GM19328 (cell line): ENCODE measurements around the gene KRTAP12-4.
"Not testable (repeated sequence)": the region's sequence is repeated elsewhere in the genome, so short reads cannot be mapped to it uniquely, and the experiment has no call there.

ENCODE experiments used
- ATAC-seq: cut with Tn5 transposase; IDR thresholded peaks from one replicate; pipeline ENCODE4 v1.9.1; 2021; ENCODE audit warnings: mild to moderate bottlenecking, moderate library complexity; ENCODE audit not compliant: unreplicated experiment

The KRTAP12-4 gene

DNA sequence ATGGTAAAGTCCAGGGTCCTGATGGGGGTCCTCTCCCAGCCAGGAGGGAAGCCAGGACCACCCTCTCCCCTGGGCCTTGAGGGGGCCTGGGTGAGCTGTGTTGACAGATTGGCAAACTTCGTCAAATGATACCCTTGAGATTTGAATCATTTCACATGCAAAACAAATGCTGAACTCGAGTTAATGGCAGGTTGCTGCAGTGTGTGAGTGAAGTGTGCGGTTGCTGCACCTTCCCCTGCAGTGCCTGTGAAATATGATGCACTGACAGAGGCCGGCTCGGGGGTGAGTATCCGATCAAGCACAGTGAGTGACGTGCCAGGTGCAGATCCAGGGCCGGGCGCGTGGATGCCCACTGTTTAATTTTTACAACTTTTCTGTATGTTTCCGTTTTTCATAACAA, 33.2 kb upstream of the KRTAP12-4 start:
- ATAC-seq: no peak

- no peak for ATAC-seq
These were observed 32.5 kb upstream of the KRTAP12-4 start for GRCh38 chr21:44686843-44687561.

GRCh38 chr21:44686000-44686781, 31.7 kb upstream of the KRTAP12-4 start:
- ATAC-seq: no peak

- ATAC-seq: not testable (repeated sequence)
These were observed 30.6 kb upstream of the KRTAP12-4 start for GRCh38 chr21:44685050-44685449.

GRCh38 chr21:44684483-44684882, 30.0 kb upstream of the KRTAP12-4 start:
- ATAC-seq: no peak

DNA sequence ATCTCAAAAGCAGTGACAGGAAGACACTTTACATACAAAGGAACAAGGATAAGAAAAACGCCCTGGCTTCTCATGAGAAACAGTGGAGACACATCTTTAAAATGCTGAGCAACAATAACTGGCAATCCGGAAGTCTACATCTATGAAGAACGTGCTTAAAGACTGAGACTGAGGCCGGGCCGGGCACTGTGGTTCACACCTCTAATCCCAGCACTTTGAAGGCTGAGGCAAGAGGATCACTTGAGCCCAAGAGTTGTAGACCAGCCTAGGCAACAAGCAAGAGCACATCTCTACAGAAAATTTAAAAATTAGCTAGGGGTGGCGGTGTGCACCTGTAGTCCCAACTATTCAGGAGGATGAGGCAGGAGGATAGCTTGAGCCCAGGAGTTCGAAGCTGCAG, 29.6 kb upstream of the KRTAP12-4 start:
- no peak for ATAC-seq

- no peak for ATAC-seq
These were observed 28.2 kb upstream of the KRTAP12-4 start for GRCh38 chr21:44682580-44683151.

DNA sequence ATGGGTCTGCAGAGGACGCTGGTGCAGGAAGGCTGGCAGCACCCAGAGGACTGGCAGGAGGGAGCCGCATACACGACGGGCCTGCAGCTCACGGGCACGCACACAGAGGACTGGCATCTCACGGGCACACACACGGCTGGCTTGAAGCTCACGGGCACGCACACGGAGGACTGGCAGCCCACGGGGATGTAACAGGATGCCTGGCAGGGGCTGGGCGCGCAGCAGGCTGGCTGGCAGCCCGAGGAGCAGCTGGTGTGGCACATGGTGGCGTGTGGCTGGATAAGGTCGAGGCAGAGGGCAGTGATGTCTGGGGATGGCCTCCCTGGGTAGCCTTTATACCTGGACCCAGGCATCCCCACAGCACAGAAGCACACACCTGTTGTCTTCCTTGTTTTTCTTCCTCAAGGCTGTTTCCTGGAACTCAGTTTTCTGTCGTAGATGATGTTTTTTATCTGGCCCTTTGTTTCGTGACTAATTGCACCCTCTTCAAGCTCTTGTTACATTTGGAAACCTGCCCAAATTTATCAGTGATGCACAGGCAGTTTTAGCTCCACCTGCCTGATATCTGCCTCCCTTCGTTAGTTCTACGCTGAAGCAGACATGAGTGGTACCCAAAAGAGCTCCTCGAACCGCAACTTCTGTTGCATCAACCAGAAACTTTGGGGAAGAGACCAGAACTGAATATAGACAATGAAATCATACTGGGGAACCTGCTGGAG, 27.6 kb upstream of the KRTAP12-4 start, which contains the start of gene KRTAP12-1:
Gene KRTAP12-1 (minus strand): TSS at position 303 of the 719 bp plus-strand sequence. CDS start 40 bp downstream, at position 263.
- no peak for ATAC-seq

- no peak for ATAC-seq
These were observed 26.7 kb upstream of the KRTAP12-4 start for GRCh38 chr21:44681152-44681551.

- ATAC-seq: no peak
These were observed 23.4 kb upstream of the KRTAP12-4 start for GRCh38 chr21:44677881-44678280.

- no peak for ATAC-seq
These were observed 17.5 kb upstream of the KRTAP12-4 start for GRCh38 chr21:44671911-44672310.

GRCh38 chr21:44670642-44671432, 16.4 kb upstream of the KRTAP12-4 start:
- ATAC-seq: no peak

DNA sequence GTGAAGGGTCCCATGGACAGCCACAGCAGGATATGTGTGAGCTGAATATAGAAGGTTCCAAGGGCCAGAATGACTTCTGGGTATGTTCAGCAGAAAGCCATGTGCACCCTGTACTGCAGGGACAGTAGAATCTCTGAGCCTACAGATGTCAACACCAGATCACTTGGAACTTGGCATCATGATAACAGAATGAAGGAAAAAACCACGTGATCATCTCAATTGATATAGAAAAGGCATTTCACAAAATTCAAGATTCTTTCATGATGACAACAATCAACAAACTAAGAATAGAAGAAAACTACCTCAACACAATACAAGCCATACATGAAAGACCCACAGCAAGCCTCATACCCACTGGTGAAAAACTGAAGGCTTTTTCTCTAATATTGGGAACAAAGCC, 13.2 kb upstream of the KRTAP12-4 start:
- no peak for ATAC-seq

- no peak for ATAC-seq
These were observed 12.2 kb upstream of the KRTAP12-4 start, which contains the start of gene KRTAP12-2 for GRCh38 chr21:44666401-44667320. Gene KRTAP12-2 (minus strand): TSS chr21:44666927. CDS start chr21:44666886, 41 bp downstream.

DNA sequence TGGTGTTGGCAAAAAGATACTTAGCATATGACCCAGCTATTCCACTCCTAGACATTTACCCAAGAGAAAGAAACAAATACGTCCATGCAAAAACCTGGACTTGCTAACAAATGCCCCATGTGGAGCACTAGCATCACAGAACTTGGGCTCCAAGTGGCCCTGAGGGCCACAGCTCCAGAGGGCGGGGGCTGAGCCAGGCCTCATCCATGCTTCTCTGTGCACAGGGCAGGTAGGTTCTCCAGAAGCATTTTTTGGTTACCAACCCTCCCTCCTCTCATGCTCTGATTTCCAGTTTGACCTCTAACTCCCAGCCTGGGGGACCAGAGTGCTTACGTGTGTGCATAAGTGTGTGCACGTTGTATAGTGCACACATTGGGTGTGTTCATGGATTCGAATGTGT, 10.2 kb upstream of the KRTAP12-4 start:
- ATAC-seq: no peak

GRCh38 chr21:44661567-44661966, 7.1 kb upstream of the KRTAP12-4 start:
- ATAC-seq: not testable (repeated sequence)

GRCh38 chr21:44658913-44659595, 4.6 kb upstream of the KRTAP12-4 start:
- ATAC-seq: no peak

DNA sequence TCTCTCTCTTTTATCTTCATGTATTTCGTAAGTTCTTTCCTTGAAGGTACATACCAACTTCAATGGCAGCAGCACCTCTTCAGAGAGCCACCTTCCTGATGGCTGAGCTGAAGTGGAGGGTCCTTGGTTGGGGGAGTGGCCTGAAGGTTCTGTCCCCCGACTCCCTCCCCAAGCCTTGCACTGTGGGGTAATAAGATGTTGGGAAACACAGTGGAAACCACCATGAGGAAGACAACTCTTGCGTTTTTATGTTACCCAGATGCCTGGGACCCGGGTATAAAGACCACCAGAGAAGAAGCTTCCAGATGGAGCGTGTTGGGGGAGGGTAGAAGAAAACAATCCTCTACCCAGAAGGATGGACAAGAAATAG, 4.1 kb upstream of the KRTAP12-4 start:
- ATAC-seq: no peak
